GM12878 (cell line): ENCODE results near the gene PTPRN2. TPM values are rescaled to one million over a fixed set of nuclear protein-coding genes. Genes with fewer than 3 reads are reported as not detected.

Experiments
- ATAC-seq: fragments of 200-7000 bp; cut with Tn5 transposase; 3 replicates; pipeline ENCODE4 v1.9.1; 2020; ENCODE audit warnings: mild to moderate bottlenecking, moderate library complexity
- BruUV-seq: library from RNA; stranded (reverse); fragments of 400-500 nt; replicated peaks from 2 replicates; lab custom pipeline; 2021; lab: Mats Ljungman, UMichigan
- CTCF ChIA-PET: fragments of 300-600 bp; sonication (Branson Sonifier 250); formaldehyde crosslinking; extraction: SDS; loops from one replicate; lab custom pipeline; 2021; ENCODE audit warnings: inconsistent platforms; lab: Yijun Ruan, JAX
- POLR2A ChIA-PET: fragments of 350-600 bp; formaldehyde crosslinking; extraction: SDS; loops from one replicate; lab custom pipeline; 2021; ENCODE audit warnings: inconsistent platforms; lab: Charles Lee
- RAD21 ChIA-PET: fragments of 300-600 bp; sonication (Branson Sonifier 250); formaldehyde crosslinking; loops from one replicate; lab custom pipeline; 2023; ENCODE audit warnings: antibody characterized with exemption; ENCODE audit not compliant: unreplicated experiment; lab: Charles Lee
- SMC1A ChIA-PET: fragments of 300-600 bp; sonication (Branson Sonifier 250); formaldehyde crosslinking; loops from one replicate; lab custom pipeline; 2023; ENCODE audit not compliant: unreplicated experiment, uncharacterized antibody; lab: Charles Lee
- DNase-seq: peaks from one replicate; pipeline ENCODE4 v3.0.0-alpha.2; 2011; ENCODE audit warnings: low read depth, low spot score
- FAIRE-seq: peaks from 3 replicates; lab custom pipeline; 2011; peaks lifted over from hg19 to GRCh38; lab: Jason Lieb, UNC
- H2AFZ ChIP-seq: 2 replicates; pipeline ENCODE4 v1.6.0; 2011; ENCODE audit warnings: low read depth, low read length, control low read depth; ENCODE audit not compliant: control insufficient read depth
- H3K27ac ChIP-seq: 2 replicates; pipeline ENCODE4 v1.5.1; 2011; ENCODE audit warnings: control low read depth; ENCODE audit not compliant: control insufficient read depth, insufficient read depth
- H3K27me3 ChIP-seq, 2 experiments: replicated peaks in 1 of 2; 2 replicates each; pipeline versions ENCODE4 v1.6.0 to v1.6.1; 2011; ENCODE audit warnings: low read length in 1 of 2; ENCODE audit not compliant: control insufficient read depth in 2 of 2, insufficient read depth in 2 of 2
- H3K36me3 ChIP-seq, 2 experiments: 2 replicates each; pipeline ENCODE4 v1.5.1; 2011; ENCODE audit warnings: low read length in 1 of 2; ENCODE audit not compliant: control insufficient read depth in 2 of 2, insufficient read depth in 2 of 2
- H3K4me1 ChIP-seq: 2 replicates; pipeline ENCODE4 v1.6.1; 2011; ENCODE audit warnings: mild to moderate bottlenecking, low read length, moderate library complexity, mixed read lengths; ENCODE audit not compliant: control insufficient read depth, insufficient read depth
- H3K4me2 ChIP-seq: 2 replicates; pipeline ENCODE4 v1.6.0; 2011; ENCODE audit warnings: control low read depth; ENCODE audit not compliant: control insufficient read depth, insufficient read depth
- H3K4me3 ChIP-seq: fragments of 200-600 bp; sonication (generic); 2 replicates; pipeline ENCODE4 v1.5.1; 2016
- H3K79me2 ChIP-seq: 2 replicates; pipeline ENCODE4 v1.6.0; 2011; ENCODE audit warnings: low read length; ENCODE audit not compliant: control insufficient read depth, insufficient read depth
- H3K9ac ChIP-seq: 2 replicates; pipeline ENCODE4 v1.8.0; 2011; ENCODE audit warnings: low read length, control low read depth, mixed read lengths; ENCODE audit not compliant: control insufficient read depth, insufficient read depth
- H3K9me3 ChIP-seq: replicated peaks from 3 replicates; pipeline ENCODE4 v1.5.1; 2011; ENCODE audit warnings: mild to moderate bottlenecking, low read length; ENCODE audit not compliant: control insufficient read depth, insufficient read depth
- H4K20me1 ChIP-seq: 2 replicates; pipeline ENCODE4 v1.6.0; 2011; ENCODE audit not compliant: control insufficient read depth, insufficient read depth
- BACH1 ChIP-seq: fragments of 450-650 bp; IDR thresholded peaks from 2 replicates; pipeline ENCODE4 v1.6.1; 2017; ENCODE audit warnings: mild to moderate bottlenecking, borderline replicate concordance
- HDAC6 ChIP-seq: fragments of 200-600 bp; sonication (generic); IDR thresholded peaks from one replicate; pipeline ENCODE4 v1.8.0; 2017; ENCODE audit warnings: antibody characterized with exemption; ENCODE audit not compliant: unreplicated experiment
- IRF4 ChIP-seq: IDR thresholded peaks from 2 replicates; pipeline ENCODE4 v1.6.1; 2011; ENCODE audit warnings: low read depth, low read length
- RCOR1 ChIP-seq: conservative IDR thresholded peaks from 2 replicates; pipeline ENCODE4 v1.6.1; 2012; ENCODE audit warnings: low read depth, low read length, improper control_type of control experiment
- TAF1 ChIP-seq: IDR thresholded peaks from 2 replicates; pipeline ENCODE4 v1.6.1; 2011; ENCODE audit warnings: mild to moderate bottlenecking, low read depth, low read length, borderline replicate concordance
- ZNF217 ChIP-seq: fragments of 450-650 bp; IDR thresholded peaks from 2 replicates; pipeline ENCODE4 v1.6.1; 2017; ENCODE audit warnings: antibody characterized with exemption, mild to moderate bottlenecking
- ZNF24 ChIP-seq: fragments of 450-650 bp; IDR thresholded peaks from 2 replicates; pipeline ENCODE4 v1.6.1; 2017; ENCODE audit warnings: antibody characterized with exemption, mild to moderate bottlenecking
- WGBS: methylation state at CpG from one replicate; pipeline ENCODE4 v1.1.6; 2016; ENCODE audit warnings: low lambda C conversion rate; ENCODE audit not compliant: insufficient replicate concordance, insufficient coverage; ENCODE audit errors: missing lambda C conversion rate; 5-methylcytosine and 5-hydroxymethylcytosine counted together
- in situ Hi-C: fragments of 300-500 bp; cut with MboI; formaldehyde crosslinking; loops from 9 replicates; pipeline ENCODE4 v1.14.3; 2018; ENCODE audit warnings: mixed read lengths
- intact Hi-C: fragments of 100-400 bp; cut with micrococcal nuclease; formaldehyde crosslinking; loops from one replicate; pipeline ENCODE4 v1.14.2; 2022; ENCODE audit not compliant: unreplicated experiment
- polyA plus RNA-seq, 11 experiments: library from polyadenylated mRNA; depleted of rRNA in 4 of 11; unstranded in 6 of 11; stranded (reverse) in 5 of 11; fragments of >200 nt; fragmentation: Nextera tagmentation in 4 of 11; fragmentation: Illumina TruSeq in 1 of 11; extraction: Ambion mirVana in 4 of 11; extraction: Trizol in 1 of 11; gene quantifications; 1 replicate in 1 of 11; 2 replicates in 10 of 11; pipeline versions ENCODE4 v1.2.1 to v1.2.3, GENCODE V29; 2011 to 2016; ENCODE audit warnings: inconsistent platforms in 2 of 11, missing spikeins in 2 of 11, low read depth in 1 of 11
- total RNA-seq, 4 experiments: library from RNA; depleted of rRNA in 3 of 4; stranded (reverse); fragments of >200 nt in 3 of 4; fragmentation: Illumina TruSeq in 1 of 4; extraction: Trizol in 1 of 4; gene quantifications; 2 replicates each; pipeline versions ENCODE4 v1.2.1 to v1.2.3, GENCODE V29; 2013 to 2021
- TF ChIP-seq, protein P1 (sequence below), 3 experiments: IDR thresholded peaks in 2 of 3; conservative IDR thresholded peaks in 1 of 3; 2 replicates each; pipeline ENCODE4 v1.5.1; 2011; ENCODE audit warnings: low read depth in 3 of 3, low read length in 3 of 3, mild to moderate bottlenecking in 3 of 3, control low read depth in 2 of 3, moderate library complexity in 2 of 3, inconsistent platforms in 1 of 3, mixed read lengths in 1 of 3; ENCODE audit not compliant: control insufficient read depth in 2 of 3, insufficient read depth in 1 of 3; ENCODE audit errors: extremely low read depth in 1 of 3

The PTPRN2 gene
- total and polyA plus RNA-seq, 10 of the 15 experiments (the other 5 are each of a cell fraction or from before 2014, with no cell fraction given), result 5.4 TPM; not detected in 9

DNA sequence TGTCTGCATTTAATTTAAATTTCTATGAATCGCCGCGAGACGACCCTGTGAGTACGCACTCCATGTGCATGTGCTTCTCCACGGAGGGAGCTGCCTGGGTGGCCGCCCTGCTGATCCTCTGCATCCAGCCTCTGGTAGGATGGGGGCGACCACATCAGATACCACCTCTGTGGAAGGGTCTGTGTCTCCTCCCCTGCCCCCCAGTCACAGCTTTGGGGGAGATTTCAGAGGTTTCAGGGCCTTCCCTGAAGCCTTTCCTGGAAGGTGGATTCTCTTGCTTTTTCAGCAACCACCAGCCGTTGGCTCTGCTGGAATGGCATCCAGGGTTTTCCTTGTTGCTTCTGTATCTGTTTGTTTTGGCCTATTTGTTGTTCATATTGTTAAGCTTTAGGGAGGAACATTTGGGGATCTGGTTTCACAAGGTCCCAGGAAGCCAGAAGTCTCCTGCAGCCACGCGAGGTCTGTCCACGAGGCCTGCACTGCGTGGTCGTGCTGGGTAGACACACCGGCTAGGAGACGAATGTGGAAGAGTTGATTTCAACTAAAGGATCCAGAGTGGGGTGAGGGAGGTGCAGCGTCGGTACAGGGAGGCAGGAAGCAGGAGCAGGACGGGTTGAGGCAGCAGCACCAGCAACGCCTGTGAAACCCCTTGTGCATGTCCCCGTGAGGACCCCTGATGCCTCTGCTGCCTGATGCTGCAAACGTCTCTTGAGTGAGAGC lies 329.1 kb downstream of the PTPRN2 start (continued):
- TF ChIP-seq, protein P1, sequence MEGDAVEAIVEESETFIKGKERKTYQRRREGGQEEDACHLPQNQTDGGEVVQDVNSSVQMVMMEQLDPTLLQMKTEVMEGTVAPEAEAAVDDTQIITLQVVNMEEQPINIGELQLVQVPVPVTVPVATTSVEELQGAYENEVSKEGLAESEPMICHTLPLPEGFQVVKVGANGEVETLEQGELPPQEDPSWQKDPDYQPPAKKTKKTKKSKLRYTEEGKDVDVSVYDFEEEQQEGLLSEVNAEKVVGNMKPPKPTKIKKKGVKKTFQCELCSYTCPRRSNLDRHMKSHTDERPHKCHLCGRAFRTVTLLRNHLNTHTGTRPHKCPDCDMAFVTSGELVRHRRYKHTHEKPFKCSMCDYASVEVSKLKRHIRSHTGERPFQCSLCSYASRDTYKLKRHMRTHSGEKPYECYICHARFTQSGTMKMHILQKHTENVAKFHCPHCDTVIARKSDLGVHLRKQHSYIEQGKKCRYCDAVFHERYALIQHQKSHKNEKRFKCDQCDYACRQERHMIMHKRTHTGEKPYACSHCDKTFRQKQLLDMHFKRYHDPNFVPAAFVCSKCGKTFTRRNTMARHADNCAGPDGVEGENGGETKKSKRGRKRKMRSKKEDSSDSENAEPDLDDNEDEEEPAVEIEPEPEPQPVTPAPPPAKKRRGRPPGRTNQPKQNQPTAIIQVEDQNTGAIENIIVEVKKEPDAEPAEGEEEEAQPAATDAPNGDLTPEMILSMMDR (IDR thresholded peaks at IDR 0.05 in 2 of 3, conservative IDR thresholded peaks at IDR 0.05 in 1 of 3; ENCODE audit: control insufficient read depth in 2 of 3, extremely low read depth in 1 of 3, insufficient read depth in 1 of 3, low read depth in 3 of 3, low read length in 3 of 3), result no peak

DNA sequence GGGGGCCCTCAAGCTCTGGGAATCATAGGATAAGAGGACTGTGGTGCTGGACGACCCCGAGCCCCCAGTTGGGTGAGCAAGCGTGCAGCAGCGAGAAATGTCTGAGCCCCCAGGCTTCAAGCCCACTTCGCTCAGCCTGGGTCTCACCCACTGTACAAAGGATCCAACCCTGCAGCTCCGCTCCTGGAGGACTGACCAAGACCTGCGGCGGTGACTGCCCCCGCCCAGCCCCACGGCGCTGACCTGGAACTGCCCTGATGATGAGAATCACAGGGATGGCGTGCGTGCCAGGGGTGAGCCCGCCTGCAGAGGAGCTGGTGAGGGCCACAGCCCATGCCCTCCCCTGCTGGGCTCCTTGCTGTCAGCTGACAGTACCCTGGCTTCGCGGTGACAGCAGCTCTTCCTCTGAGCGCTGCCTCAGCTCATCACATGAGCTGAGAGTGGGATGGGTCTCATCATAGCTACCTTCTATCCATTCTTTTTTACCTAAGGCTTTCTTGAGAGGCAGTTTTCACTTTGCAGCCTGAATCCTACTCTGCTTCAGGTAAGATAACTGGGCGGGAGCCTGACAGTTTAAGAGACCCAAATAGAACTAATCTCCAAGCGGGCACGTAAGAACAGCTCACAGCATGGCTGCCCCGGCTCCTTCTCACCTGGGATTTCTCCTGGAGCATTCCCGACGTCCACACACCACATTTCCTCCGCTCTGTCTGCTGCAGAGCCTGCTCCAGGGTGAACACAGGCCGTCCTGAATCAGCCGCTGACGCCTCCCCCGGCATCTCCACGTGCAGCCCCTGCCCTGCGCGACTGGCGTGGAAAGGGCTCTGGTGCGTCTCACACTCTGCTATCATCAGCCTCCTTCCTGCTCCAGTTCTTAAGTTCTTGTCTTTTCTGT lies 329.9 kb downstream of the PTPRN2 start:
- TF ChIP-seq ZNF217 (no peak), BACH1 (no peak), TAF1 (no peak), RCOR1 (no peak), IRF4 (no peak), ZNF24 (no peak), HDAC6 (no peak)
- H3K27me3 ChIP-seq, result no peaks in the 10 kb centered on the region
- ChIA-PET POLR2A (no interaction called here), SMC1A (no interaction called here), RAD21 (no interaction called here), CTCF (no interaction called here)
- no peaks in the 10 kb centered on the region for H4K20me1 ChIP-seq
- H3K4me1 ChIP-seq, result no peaks in the 10 kb centered on the region
- no peak overlapping the region for H3K9ac ChIP-seq
- H3K4me3 ChIP-seq, result no peak overlapping the region
- H3K9me3 ChIP-seq, result peaks cover 8% of the 10 kb centered on the region; the same call in 1 of the 3 replicates
- FAIRE-seq (no peak), DNase-seq (no peak), ATAC-seq (no peak)
- no TSS peak for BruUV-seq
- no peak overlapping the region for H3K27ac ChIP-seq
- WGBS, result 60% methylated on average over 32 of the region's 33 CpGs
- in situ Hi-C loops (no loop called here), intact Hi-C loops (no loop called here)
- no peak overlapping the region for H3K4me2 ChIP-seq
- no peaks in the 10 kb centered on the region for H3K79me2 ChIP-seq
- no peaks in the 10 kb centered on the region for H3K36me3 ChIP-seq
- H2AFZ ChIP-seq, result no peak overlapping the region
